Cardiac fibroblast (primary cell): Measurements from ENCODE around the gene THY1.

Experiments
- DNase-seq, 2 donors: peaks; one replicate each; pipeline versions ENCODE4 v3.0.0 to v3.0.0-alpha.2; 2010; ENCODE audit warnings: low read depth in 2 of 2
- H3K4me3 ChIP-seq, 2 donors: replicated peaks in 1 of 2; 1 replicate in 1 of 2; 2 replicates in 1 of 2; pipeline ENCODE4 v1.5.1; 2011; ENCODE audit warnings: low read depth in 2 of 2, low read length in 2 of 2, mild to moderate bottlenecking in 2 of 2, moderate library complexity in 1 of 2
- TF ChIP-seq, protein P1 (sequence below): IDR thresholded peaks from one replicate; pipeline ENCODE4 v1.5.1; 2011; ENCODE audit warnings: low read depth, mild to moderate bottlenecking, low read length, inconsistent platforms

The THY1 gene

DNA sequence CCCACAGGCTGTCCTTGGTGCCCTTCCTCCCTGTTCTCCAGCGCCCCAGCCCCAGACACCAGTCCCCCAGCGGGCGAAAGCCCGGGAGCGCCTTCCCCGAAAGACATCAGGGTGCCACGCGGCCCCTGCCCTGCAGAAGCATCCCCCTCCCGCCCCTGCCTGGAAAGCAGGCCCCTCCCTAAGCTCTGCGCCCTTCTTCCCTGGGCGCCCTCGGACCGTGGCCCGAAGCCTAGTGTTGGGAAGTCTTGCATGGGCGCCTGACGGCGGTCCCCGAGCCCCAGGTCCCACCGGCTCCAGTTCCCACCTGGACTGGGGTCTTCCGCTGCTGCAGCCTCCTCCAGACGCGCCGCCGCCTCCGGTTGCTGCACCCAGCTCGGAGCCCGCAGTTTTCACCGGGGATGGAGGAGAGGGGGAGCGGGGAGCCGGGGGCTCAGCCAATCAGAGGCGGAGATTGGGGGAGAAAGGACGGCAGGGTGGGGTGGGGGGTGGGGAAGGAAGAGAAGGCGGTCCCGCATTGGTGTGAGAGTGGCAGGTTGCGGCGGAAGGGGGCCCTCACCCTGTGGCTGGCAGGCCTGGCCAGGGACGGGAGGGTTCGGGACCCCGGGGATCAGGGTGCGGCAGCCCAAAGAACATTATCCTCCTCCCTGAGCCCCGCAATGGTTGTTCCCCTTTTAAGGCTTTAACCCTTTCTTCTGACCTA is at the start of gene THY1:
Gene THY1, minus strand, starts transcription at position 364 of the 700 bp plus-strand sequence. CDS start 2,267 bp downstream, outside the sequence.
- TF ChIP-seq, protein P1, sequence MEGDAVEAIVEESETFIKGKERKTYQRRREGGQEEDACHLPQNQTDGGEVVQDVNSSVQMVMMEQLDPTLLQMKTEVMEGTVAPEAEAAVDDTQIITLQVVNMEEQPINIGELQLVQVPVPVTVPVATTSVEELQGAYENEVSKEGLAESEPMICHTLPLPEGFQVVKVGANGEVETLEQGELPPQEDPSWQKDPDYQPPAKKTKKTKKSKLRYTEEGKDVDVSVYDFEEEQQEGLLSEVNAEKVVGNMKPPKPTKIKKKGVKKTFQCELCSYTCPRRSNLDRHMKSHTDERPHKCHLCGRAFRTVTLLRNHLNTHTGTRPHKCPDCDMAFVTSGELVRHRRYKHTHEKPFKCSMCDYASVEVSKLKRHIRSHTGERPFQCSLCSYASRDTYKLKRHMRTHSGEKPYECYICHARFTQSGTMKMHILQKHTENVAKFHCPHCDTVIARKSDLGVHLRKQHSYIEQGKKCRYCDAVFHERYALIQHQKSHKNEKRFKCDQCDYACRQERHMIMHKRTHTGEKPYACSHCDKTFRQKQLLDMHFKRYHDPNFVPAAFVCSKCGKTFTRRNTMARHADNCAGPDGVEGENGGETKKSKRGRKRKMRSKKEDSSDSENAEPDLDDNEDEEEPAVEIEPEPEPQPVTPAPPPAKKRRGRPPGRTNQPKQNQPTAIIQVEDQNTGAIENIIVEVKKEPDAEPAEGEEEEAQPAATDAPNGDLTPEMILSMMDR: no peak
- DNase-seq: peak in 1 of 2 donors; percentile 43
- H3K4me3 ChIP-seq: peak within 1 kb of the TSS in 1 of 2 donors; percentile 72

DNA sequence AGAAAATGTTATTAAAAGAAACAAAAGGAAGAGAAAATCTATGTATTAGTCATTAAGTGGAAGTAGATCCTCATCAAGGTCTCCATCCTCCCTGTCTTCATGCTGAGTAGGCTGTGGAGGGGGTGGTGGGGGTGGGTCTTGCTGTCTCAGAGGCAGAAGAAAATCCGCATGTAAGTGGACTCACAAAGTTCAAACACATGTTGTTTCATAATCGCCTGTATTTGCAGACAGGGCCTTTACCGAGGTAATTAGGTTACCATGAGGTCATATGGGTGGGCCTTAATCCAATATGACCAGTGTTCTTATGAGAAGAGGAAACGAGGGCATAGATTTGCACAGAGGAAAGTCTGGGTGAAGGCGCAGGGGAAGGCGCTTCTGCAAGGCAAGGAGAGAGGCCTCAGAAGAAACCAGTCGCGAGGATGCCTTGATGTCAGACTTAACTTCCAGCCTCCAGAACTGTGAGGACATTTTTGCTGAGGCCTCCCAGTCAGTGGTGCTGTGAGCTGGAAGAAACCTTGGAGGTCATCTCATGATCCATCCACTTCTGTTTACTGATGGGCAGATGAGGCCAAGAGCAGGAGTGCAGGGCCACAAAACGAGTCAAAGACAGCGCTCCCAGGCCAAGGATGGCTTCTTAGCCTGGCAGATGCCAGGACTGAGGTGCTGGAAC is 49.3 kb upstream of the THY1 start:
- H3K4me3 ChIP-seq: no peak overlapping the region
- peak; percentile 13 to 50 for DNase-seq
- TF ChIP-seq, protein P1: no peak

DNA sequence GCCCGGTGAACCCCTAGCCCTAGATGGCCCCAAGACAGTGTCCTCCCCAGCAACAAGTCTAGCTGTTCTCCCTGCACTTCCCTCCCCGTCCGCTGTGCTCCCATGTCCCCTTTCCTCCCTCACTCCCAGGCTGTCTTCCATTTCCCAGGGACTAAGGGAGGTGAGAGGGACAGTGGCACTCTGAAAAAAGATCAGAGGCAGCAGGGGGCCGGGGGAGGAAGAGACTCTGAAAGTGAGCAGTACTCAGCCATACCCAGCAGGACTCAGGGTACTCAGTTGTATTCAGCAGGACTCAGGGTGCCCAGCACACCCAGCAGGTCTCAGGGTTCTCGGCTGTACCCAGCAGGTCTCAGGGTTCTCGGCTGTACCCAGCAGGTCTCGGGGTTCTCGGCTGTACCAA is 48.4 kb upstream of the THY1 start:
- no peak for DNase-seq
- TF ChIP-seq, protein P1: no peak
- H3K4me3 ChIP-seq: no peak overlapping the region

GRCh38 chr11:119470317-119471291 is 47.6 kb upstream of the THY1 start:
- H3K4me3 ChIP-seq: no peak overlapping the region
- DNase-seq: peak; percentile 91 to 92
- TF ChIP-seq, protein P1: no peak

- TF ChIP-seq, protein P1: no peak
- H3K4me3 ChIP-seq: no peak overlapping the region
- DNase-seq: no peak
Observed at GRCh38 chr11:119469506-119469905, 46.5 kb upstream of the THY1 start.

DNA sequence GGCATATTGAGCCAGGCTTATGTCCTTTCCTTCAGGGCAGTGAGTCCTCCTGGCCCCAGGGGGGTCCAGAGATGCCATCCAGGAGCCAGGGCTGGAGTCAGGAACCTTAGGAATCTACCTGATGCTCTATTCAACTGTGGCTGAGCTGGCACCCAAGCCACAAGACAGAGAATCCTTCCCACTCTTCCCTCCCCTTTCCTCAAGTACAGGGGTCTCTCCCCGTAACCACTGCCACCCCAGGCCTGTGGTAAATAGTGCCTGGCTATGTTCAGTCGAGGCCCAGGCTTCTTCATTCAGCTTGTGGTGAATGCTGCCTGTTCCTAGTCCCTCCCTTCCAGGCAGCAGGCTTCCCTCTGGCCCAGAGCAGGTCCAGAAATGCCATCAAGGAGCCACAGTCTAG is 45.5 kb upstream of the THY1 start:
- no peak overlapping the region for H3K4me3 ChIP-seq
- TF ChIP-seq, protein P1: no peak
- DNase-seq: no peak
